Kidney epithelial cell (primary cell): ENCODE results near the gene FUT7. TPM values are rescaled to one million over a fixed set of nuclear protein-coding genes. Genes with fewer than 3 reads are reported as not detected.
A peak's percentile ranks its signal among the peaks of the same experiment; 100 is the strongest.

Experiments
- DNase-seq: peaks from one replicate; pipeline ENCODE4 v3.0.0-alpha.2; 2010; ENCODE audit warnings: low read depth
- H3K27me3 ChIP-seq: 2 replicates; pipeline ENCODE4 v1.6.0; 2011; ENCODE audit warnings: low read length; ENCODE audit not compliant: control insufficient read depth, insufficient read depth
- H3K36me3 ChIP-seq: 2 replicates; pipeline ENCODE4 v1.5.1; 2011; ENCODE audit warnings: low read length; ENCODE audit not compliant: control insufficient read depth, insufficient read depth
- H3K4me3 ChIP-seq: 2 replicates; pipeline ENCODE4 v1.5.1; 2011; ENCODE audit warnings: low read depth, mild to moderate bottlenecking, control low read depth, low read length
- CTCF ChIP-seq: IDR thresholded peaks from 2 replicates; pipeline ENCODE4 v1.5.1; 2011; ENCODE audit warnings: mild to moderate bottlenecking, moderate library complexity, low read length, control low read depth, inconsistent platforms; ENCODE audit not compliant: insufficient read depth, poor library complexity, severe bottlenecking
- total RNA-seq: library from RNA; depleted of rRNA; stranded (reverse); fragments of >200 nt; gene quantifications from 2 replicates; pipeline ENCODE4 v1.2.3, GENCODE V29; 2015

Gene FUT7
- total RNA-seq, 1 donor from 2014 or later, result not detected

GRCh38 chr9:137077010-137077747, 45.3 kb upstream of the FUT7 start, which contains the start of gene UAP1L1:
TSS of gene UAP1L1 (plus strand) at chr9:137077517. CDS start at chr9:137077533, 16 bp downstream.
- Histone ChIP-seq H3K4me3 (peak within 1 kb of the TSS; percentile 68), H3K27me3 (peaks cover 6% of the 10 kb centered on the region), H3K36me3 (peaks cover 4% of the 10 kb centered on the region)
- DNase-seq, result no peak
- no peak for TF ChIP-seq CTCF

- H3K36me3 ChIP-seq, result peaks cover 3% of the 10 kb centered on the region
- no peak overlapping the region for H3K4me3 ChIP-seq
- TF ChIP-seq CTCF, result no peak
- peaks cover 6% of the 10 kb centered on the region for H3K27me3 ChIP-seq
- no peak for DNase-seq
These were observed 44.7 kb upstream of the FUT7 start for GRCh38 chr9:137076636-137077009.

DNA sequence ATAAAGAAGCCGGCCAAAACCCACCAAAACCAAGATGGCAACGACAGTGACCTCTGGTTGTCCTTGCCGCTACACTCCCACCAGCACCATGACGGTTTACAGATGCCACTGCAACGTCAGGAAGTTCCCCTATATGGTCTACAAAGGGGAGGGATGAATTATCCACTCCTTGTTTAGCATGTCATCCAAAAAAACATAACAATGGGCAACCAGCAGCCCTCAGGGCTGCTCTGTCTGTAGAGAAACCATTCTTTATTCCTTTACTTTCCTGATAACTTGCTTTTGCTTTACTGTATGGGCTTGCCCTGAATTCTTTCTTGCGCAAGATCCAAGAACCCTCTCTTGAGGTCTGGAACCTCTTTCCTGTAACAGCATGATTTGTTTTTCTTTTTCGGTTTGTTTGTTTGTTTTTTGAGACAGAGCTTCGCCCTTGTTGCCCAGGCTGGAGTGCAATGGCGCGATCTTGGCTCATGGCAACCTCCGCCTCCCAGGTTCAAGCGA, 43.4 kb upstream of the FUT7 start:
- H3K4me3 ChIP-seq, result no peak overlapping the region
- DNase-seq, result no peak
- peaks cover 6% of the 10 kb centered on the region for H3K27me3 ChIP-seq
- peaks cover 2% of the 10 kb centered on the region for H3K36me3 ChIP-seq
- TF ChIP-seq CTCF, result no peak

DNA sequence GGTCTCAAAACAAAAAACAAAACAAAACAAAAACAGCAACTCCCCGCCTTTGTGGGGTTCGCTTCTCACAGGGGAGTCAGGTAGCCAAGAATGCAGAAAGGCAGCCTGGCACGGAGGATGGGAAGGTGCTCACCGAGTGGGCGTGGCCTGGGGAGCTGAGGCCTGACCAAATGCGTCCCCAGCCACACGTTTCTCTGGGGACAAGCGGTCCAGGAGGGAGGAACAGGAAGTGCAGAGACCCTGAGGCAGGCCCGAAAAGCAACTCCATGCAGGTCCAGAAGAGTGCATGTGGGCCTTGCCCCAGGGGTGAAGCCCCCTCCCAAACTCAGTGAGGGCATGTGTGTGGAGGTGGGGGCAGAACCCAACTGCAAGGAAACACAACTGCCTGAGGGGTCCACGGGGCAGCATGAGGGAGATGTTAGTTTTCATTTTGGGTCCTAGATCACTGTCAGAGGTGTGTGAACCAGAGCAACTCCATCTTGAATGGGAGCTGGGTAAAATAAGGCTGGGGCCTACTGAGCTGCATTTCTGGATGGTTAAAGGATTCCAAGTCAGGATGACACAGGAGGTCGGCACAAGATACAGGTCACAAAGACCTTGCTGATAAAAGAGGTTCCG, 42.9 kb upstream of the FUT7 start:
- H3K27me3 ChIP-seq, result peaks cover 6% of the 10 kb centered on the region
- H3K4me3 ChIP-seq, result no peak overlapping the region
- TF ChIP-seq CTCF, result no peak
- H3K36me3 ChIP-seq, result no peaks in the 10 kb centered on the region
- no peak for DNase-seq

GRCh38 chr9:137073992-137074399, 42.1 kb upstream of the FUT7 start:
- TF ChIP-seq CTCF, result no peak
- Histone ChIP-seq H3K4me3 (no peak overlapping the region), H3K27me3 (peaks cover 6% of the 10 kb centered on the region), H3K36me3 (no peaks in the 10 kb centered on the region)
- no peak for DNase-seq
